IPS-15b (cell line): Measurements from ENCODE around the gene RELN.

Source experiments
- H3K27me3 ChIP-seq: one replicate; pipeline ENCODE4 v1.6.1; 2013; ENCODE audit warnings: low read length; ENCODE audit not compliant: control insufficient read depth, insufficient read depth
- H3K36me3 ChIP-seq: one replicate; pipeline ENCODE4 v1.6.1; 2013; ENCODE audit warnings: low read length; ENCODE audit not compliant: control insufficient read depth, insufficient read depth
- H3K4me1 ChIP-seq: one replicate; pipeline ENCODE4 v1.6.1; 2013; ENCODE audit warnings: mild to moderate bottlenecking, low read length; ENCODE audit not compliant: control insufficient read depth, insufficient read depth
- H3K4me3 ChIP-seq: one replicate; pipeline ENCODE4 v1.5.1; 2013; ENCODE audit warnings: low read depth, low read length
- H3K9ac ChIP-seq: one replicate; pipeline ENCODE4 v1.6.1; 2013; ENCODE audit warnings: low read depth, mild to moderate bottlenecking, low read length
- H3K9me3 ChIP-seq: one replicate; pipeline ENCODE4 v1.6.1; 2013; ENCODE audit warnings: mild to moderate bottlenecking, low read length; ENCODE audit not compliant: control insufficient read depth, insufficient read depth

Gene RELN

GRCh38 chr7:103719070-103719469, 270.4 kb downstream of the RELN start:
- no peak overlapping the region for H3K4me3 ChIP-seq
- no peaks in the 10 kb centered on the region for H3K36me3 ChIP-seq
- H3K27me3 ChIP-seq = no peaks in the 10 kb centered on the region
- no peak overlapping the region for H3K9ac ChIP-seq
- no peaks in the 10 kb centered on the region for H3K9me3 ChIP-seq
- no peaks in the 10 kb centered on the region for H3K4me1 ChIP-seq

GRCh38 chr7:103718482-103719061, 270.9 kb downstream of the RELN start:
- H3K4me1 ChIP-seq = no peaks in the 10 kb centered on the region
- no peak overlapping the region for H3K4me3 ChIP-seq
- H3K27me3 ChIP-seq = no peaks in the 10 kb centered on the region
- H3K9me3 ChIP-seq = no peaks in the 10 kb centered on the region
- H3K36me3 ChIP-seq = no peaks in the 10 kb centered on the region
- no peak overlapping the region for H3K9ac ChIP-seq

GRCh38 chr7:103717574-103717973, 271.9 kb downstream of the RELN start:
- H3K9ac ChIP-seq = no peak overlapping the region
- no peaks in the 10 kb centered on the region for H3K4me1 ChIP-seq
- no peaks in the 10 kb centered on the region for H3K9me3 ChIP-seq
- no peak overlapping the region for H3K4me3 ChIP-seq
- H3K27me3 ChIP-seq = no peaks in the 10 kb centered on the region
- no peaks in the 10 kb centered on the region for H3K36me3 ChIP-seq

- H3K27me3 ChIP-seq = no peaks in the 10 kb centered on the region
- no peak overlapping the region for H3K9ac ChIP-seq
- no peak overlapping the region for H3K4me3 ChIP-seq
- H3K9me3 ChIP-seq = no peaks in the 10 kb centered on the region
- no peaks in the 10 kb centered on the region for H3K36me3 ChIP-seq
- no peaks in the 10 kb centered on the region for H3K4me1 ChIP-seq
Observed at GRCh38 chr7:103715376-103716120, 273.9 kb downstream of the RELN start.

GRCh38 chr7:103714376-103714927, 275.0 kb downstream of the RELN start:
- no peak overlapping the region for H3K9ac ChIP-seq
- H3K9me3 ChIP-seq = no peaks in the 10 kb centered on the region
- H3K4me3 ChIP-seq = no peak overlapping the region
- no peaks in the 10 kb centered on the region for H3K36me3 ChIP-seq
- H3K27me3 ChIP-seq = no peaks in the 10 kb centered on the region
- no peaks in the 10 kb centered on the region for H3K4me1 ChIP-seq

GRCh38 chr7:103712991-103713778, 276.3 kb downstream of the RELN start:
- no peak overlapping the region for H3K4me3 ChIP-seq
- H3K4me1 ChIP-seq = no peaks in the 10 kb centered on the region
- no peaks in the 10 kb centered on the region for H3K27me3 ChIP-seq
- H3K9ac ChIP-seq = no peak overlapping the region
- no peaks in the 10 kb centered on the region for H3K36me3 ChIP-seq
- H3K9me3 ChIP-seq = no peaks in the 10 kb centered on the region

- Histone ChIP-seq H3K9me3 (no peaks in the 10 kb centered on the region), H3K4me1 (no peaks in the 10 kb centered on the region), H3K4me3 (no peak overlapping the region), H3K9ac (no peak overlapping the region), H3K27me3 (no peaks in the 10 kb centered on the region), H3K36me3 (no peaks in the 10 kb centered on the region)
Observed at GRCh38 chr7:103711413-103711812, 278.0 kb downstream of the RELN start.

- Histone ChIP-seq H3K4me1 (no peaks in the 10 kb centered on the region), H3K9ac (no peak overlapping the region), H3K9me3 (no peaks in the 10 kb centered on the region), H3K27me3 (no peaks in the 10 kb centered on the region), H3K36me3 (no peaks in the 10 kb centered on the region), H3K4me3 (no peak overlapping the region)
Observed at GRCh38 chr7:103710247-103710646, 279.2 kb downstream of the RELN start.

- Histone ChIP-seq H3K9ac (no peak overlapping the region), H3K4me1 (no peaks in the 10 kb centered on the region), H3K4me3 (no peak overlapping the region), H3K36me3 (no peaks in the 10 kb centered on the region), H3K27me3 (no peaks in the 10 kb centered on the region), H3K9me3 (no peaks in the 10 kb centered on the region)
Observed at GRCh38 chr7:103706805-103707204, 282.7 kb downstream of the RELN start.

GRCh38 chr7:103705542-103705941, 283.9 kb downstream of the RELN start:
- H3K9me3 ChIP-seq = no peaks in the 10 kb centered on the region
- no peaks in the 10 kb centered on the region for H3K27me3 ChIP-seq
- no peaks in the 10 kb centered on the region for H3K36me3 ChIP-seq
- no peak overlapping the region for H3K9ac ChIP-seq
- H3K4me3 ChIP-seq = no peak overlapping the region
- H3K4me1 ChIP-seq = no peaks in the 10 kb centered on the region

- no peak overlapping the region for H3K9ac ChIP-seq
- no peaks in the 10 kb centered on the region for H3K36me3 ChIP-seq
- no peak overlapping the region for H3K4me3 ChIP-seq
- no peaks in the 10 kb centered on the region for H3K27me3 ChIP-seq
- no peaks in the 10 kb centered on the region for H3K4me1 ChIP-seq
- no peaks in the 10 kb centered on the region for H3K9me3 ChIP-seq
Observed at GRCh38 chr7:103704701-103705100, 284.8 kb downstream of the RELN start.
